Measurements from ENCODE around the gene KCNH2.

DNA sequence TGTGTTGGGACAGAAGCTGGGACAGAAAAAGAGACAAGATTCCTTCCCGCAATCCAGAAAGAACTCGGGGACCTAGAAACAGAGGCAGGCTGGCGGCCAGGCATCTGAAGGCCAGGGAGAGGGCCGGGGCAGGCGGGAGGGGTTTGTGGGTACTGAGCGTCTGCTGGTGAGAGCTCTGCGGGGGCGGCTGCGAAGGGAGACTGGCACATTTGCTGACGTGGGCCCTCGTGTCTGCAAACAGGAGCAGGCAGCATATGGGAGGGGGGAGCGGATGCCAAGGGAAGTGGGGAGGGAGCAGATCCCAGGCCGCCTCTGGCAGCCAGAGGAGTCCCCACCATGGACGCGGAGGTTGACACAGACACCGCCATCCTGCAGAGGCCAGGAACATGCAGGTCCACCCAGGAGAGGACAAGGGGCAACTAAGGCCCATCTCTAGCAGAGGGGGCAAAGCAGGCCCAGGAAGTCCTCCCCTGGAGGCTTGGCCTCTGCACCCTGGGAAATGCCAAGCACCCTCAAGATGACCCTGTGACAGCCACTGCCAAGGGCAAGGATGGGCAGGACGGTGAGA is 32.2 kb downstream of the KCNH2 start:
- no peak for TF ChIP-seq CTCF (IDR thresholded peaks at IDR 0.05)
- TF ChIP-seq EZH2 (IDR thresholded peaks at IDR 0.05; ENCODE audit: borderline replicate concordance, insufficient read depth, low read depth, low read length, poor library complexity, severe bottlenecking): no peak
